AG09319 (cell line): ENCODE results near the gene UBE2V1.

Source experiments
- DNase-seq: peaks from one replicate; pipeline ENCODE4 v3.0.0-alpha.2; 2010; ENCODE audit warnings: low read depth; ENCODE audit errors: extremely low read depth
- CTCF ChIP-seq: IDR thresholded peaks from 2 replicates; pipeline ENCODE4 v1.5.1; 2011; ENCODE audit warnings: low read depth, mild to moderate bottlenecking, inconsistent platforms, low read length, moderate library complexity

The UBE2V1 gene

GRCh38 chr20:50062006-50062838 lies 50.7 kb downstream of the UBE2V1 start:
- DNase-seq: no peak
- TF ChIP-seq CTCF: no peak

GRCh38 chr20:50061151-50062005 lies 51.6 kb downstream of the UBE2V1 start:
- no peak for TF ChIP-seq CTCF
- DNase-seq: no peak

GRCh38 chr20:50058662-50059402 lies 54.1 kb downstream of the UBE2V1 start:
- DNase-seq: no peak
- TF ChIP-seq CTCF: no peak

- DNase-seq: no peak
- no peak for TF ChIP-seq CTCF
Observed at GRCh38 chr20:50057714-50058053, 55.3 kb downstream of the UBE2V1 start.

GRCh38 chr20:50056951-50057713 lies 55.8 kb downstream of the UBE2V1 start:
- no peak for TF ChIP-seq CTCF
- no peak for DNase-seq

- no peak for TF ChIP-seq CTCF
- no peak for DNase-seq
Observed at GRCh38 chr20:50056408-50056926, 56.5 kb downstream of the UBE2V1 start.
